Renal pelvis (tissue), 12 donors: ENCODE measurements around the gene B3GNT9. TPM values are rescaled to one million over a fixed set of nuclear protein-coding genes. Genes with fewer than 3 reads are reported as not detected.

Source experiments
- DNase-seq: peaks from one replicate; pipeline ENCODE4 v3.0.0-alpha.2; 2013
- long read RNA-seq, 16 experiments: transcript quantifications; one replicate each; lab custom pipeline, GENCODE V29; 2026
- polyA plus RNA-seq, 3 donors: library from polyadenylated mRNA; unstranded; fragments of 120-200 nt; gene quantifications; one replicate each; pipeline ENCODE4 v1.2.1, GENCODE V29; 2013; ENCODE audit not compliant: insufficient read length in 3 of 3

B3GNT9 gene, protein sequence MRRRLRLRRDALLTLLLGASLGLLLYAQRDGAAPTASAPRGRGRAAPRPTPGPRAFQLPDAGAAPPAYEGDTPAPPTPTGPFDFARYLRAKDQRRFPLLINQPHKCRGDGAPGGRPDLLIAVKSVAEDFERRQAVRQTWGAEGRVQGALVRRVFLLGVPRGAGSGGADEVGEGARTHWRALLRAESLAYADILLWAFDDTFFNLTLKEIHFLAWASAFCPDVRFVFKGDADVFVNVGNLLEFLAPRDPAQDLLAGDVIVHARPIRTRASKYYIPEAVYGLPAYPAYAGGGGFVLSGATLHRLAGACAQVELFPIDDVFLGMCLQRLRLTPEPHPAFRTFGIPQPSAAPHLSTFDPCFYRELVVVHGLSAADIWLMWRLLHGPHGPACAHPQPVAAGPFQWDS
- polyA plus RNA-seq: 10 to 100 TPM in 1 of 3 donors, 1 to 10 TPM in 2; 8.1 to 11.9 (median 8.2) TPM
- long read RNA-seq, donor 1, partial matches to known transcripts: 0 of 4 reads
- long read RNA-seq, donor 1, other reads (novel, unspliced or antisense): 0 of 4 reads
- long read RNA-seq, donor 2, partial matches to known transcripts: 0 of 3 reads
- long read RNA-seq, donor 2, other reads (novel, unspliced or antisense): 0 of 3 reads
- long read RNA-seq, donor 3, transcript B3GNT9-201 (2 exons, 2,917 nt): major isoform, 7 of 7 reads
- long read RNA-seq, donor 3, partial matches to known transcripts: 0 of 7 reads
- long read RNA-seq, donor 3, other reads (novel, unspliced or antisense): 0 of 7 reads
- long read RNA-seq, donor 4, partial matches to known transcripts: 45 of 49 reads
- long read RNA-seq, donor 4, other reads (novel, unspliced or antisense): 0 of 49 reads
- long read RNA-seq, donor 5, partial matches to known transcripts: 0 of 3 reads
- long read RNA-seq, donor 5, other reads (novel, unspliced or antisense): 0 of 3 reads
- long read RNA-seq, donor 6, transcript B3GNT9-201 (2 exons, 2,917 nt): major isoform, 6 of 6 reads
- long read RNA-seq, donor 6, partial matches to known transcripts: 0 of 6 reads
- long read RNA-seq, donor 6, other reads (novel, unspliced or antisense): 0 of 6 reads
- long read RNA-seq, donor 7, transcript B3GNT9-201 (2 exons, 2,917 nt): major isoform, 13 of 13 reads
- long read RNA-seq, donor 7, partial matches to known transcripts: 0 of 13 reads
- long read RNA-seq, donor 7, other reads (novel, unspliced or antisense): 0 of 13 reads
- long read RNA-seq, donor 8, transcript B3GNT9-201 (2 exons, 2,917 nt): major isoform, 5 of 5 reads
- long read RNA-seq, donor 8, partial matches to known transcripts: 0 of 5 reads
- long read RNA-seq, donor 8, other reads (novel, unspliced or antisense): 0 of 5 reads
- long read RNA-seq, donor 9, transcript B3GNT9-201 (2 exons, 2,917 nt): major isoform, 5 of 5 reads
- long read RNA-seq, donor 9, partial matches to known transcripts: 0 of 5 reads
- long read RNA-seq, donor 9, other reads (novel, unspliced or antisense): 0 of 5 reads
- long read RNA-seq, donor 10, partial matches to known transcripts: 0 of 3 reads
- long read RNA-seq, donor 10, other reads (novel, unspliced or antisense): 0 of 3 reads
- long read RNA-seq, donor 11, partial matches to known transcripts: 0 of 4 reads
- long read RNA-seq, donor 11, other reads (novel, unspliced or antisense): 0 of 4 reads
- long read RNA-seq, donor 12, partial matches to known transcripts: 0 of 3 reads
- long read RNA-seq, donor 12, other reads (novel, unspliced or antisense): 0 of 3 reads
- long read RNA-seq, donor 13, partial matches to known transcripts: 0 of 1 reads
- long read RNA-seq, donor 13, other reads (novel, unspliced or antisense): 0 of 1 reads
- long read RNA-seq, donor 14: 0 reads
- long read RNA-seq, donor 15: 0 reads
- long read RNA-seq, donor 16, partial matches to known transcripts: 0 of 1 reads
- long read RNA-seq, donor 16, other reads (novel, unspliced or antisense): 0 of 1 reads

DNA sequence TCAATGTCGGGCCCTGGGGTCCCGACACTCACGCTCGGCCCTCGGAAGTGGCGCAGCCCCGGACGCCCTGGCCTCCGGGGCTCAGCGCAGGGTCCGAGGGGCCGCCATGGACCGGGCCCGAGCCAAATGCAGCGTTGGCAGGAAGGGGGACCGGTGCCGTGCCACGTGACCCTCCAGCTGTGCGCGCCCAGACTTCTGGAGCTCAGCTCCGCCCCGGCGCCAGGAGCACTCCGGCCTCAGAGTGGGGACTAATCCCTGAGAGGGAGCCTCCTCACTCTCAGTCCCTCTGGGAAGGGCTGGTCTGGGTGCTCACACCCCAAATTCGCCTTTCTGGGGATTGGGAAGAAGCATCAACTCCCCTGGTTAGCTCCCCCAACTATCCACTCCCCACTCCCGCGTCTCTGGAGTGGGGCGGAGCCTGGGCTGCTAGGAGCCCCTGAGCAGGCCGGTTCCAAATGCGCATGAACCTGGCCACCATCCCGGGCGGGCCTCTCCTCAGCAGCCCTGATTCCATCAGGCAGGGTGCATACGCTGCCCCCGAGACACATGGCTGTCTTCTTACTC is at the start of gene B3GNT9:
Gene B3GNT9 (minus strand): TSS at position 166 of the 564 bp plus-strand sequence. CDS start 513 bp downstream, outside the sequence.
- DNase-seq: peak; percentile 70

DNA sequence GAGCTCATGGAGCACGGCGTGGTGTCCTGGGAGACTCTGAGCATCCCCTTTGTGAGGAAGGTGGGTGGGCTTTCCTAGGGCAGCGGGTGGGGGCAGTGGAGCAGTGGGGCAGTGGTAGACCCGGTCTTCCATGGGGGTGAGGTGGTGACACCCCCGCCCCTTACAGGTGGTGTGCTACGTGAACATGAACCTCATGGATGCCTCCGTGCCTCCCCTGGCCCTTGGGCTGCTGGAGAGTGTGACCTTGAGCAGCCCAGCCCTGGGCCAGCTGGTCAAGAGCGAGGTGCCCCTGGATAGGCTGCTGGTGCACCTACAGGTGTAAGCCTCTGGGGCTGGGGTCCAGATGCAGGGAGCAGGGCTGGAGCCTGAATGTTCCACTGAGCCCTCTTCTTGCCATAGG is 49.7 kb upstream of the B3GNT9 start:
- no peak for DNase-seq

DNA sequence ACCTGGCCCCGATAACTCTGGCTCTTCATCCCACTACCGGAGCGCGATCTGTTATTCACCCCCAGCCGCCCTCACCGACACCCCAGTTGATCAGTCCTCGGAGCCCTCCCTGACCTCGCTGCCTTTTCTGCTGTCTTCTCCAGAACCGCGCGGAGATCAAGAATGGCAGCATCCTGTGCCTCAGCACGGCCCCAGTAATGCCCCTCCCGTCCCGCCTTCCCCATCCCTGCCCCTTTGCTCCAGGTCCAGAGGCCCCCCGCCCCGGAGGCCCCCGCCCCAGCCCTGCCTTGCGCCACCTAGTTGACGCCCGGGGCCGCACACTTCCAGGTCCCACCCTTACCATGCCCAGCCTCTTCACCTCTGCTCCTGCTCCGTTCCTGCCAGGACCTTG is 49.0 kb upstream of the B3GNT9 start:
- DNase-seq: no peak

DNA sequence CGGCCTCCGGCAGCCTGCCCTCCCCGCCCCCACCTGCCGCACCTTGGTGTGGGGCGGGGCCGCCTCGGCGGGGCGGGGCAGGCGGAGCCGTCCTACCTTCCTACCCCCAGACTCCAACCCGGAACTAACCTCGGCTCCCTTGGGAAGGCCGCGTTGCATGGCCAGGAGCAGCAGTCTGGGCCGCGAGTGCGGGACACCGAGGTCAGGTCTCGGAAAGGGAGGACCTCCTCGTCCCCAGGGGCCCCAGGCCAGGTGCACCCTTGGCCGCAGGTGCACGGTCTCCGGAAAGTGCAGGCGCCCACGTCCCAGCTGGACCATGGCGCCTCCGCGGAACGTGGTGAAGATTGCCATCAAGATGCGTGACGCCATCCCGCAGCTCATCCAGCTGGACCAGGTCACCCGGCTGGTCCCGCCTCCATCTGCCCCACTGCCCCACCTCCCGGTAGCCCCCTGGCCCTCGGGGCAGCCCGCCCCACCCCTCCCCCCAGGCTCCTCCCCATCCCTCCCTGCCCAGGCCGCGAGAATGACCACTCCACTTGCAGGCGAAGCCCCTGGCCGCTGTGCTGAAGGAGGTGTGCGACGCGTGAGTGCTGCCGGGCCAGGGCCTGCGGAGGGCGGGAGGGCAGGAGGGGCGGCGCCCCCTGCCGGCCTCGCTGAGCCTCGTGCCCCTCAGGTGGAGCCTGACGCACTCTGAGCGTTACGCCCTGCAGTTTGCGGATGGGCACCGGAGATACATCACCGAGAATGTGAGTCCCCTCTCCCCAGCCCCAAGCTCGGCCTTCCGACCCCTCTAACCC is 48.4 kb upstream of the B3GNT9 start, which contains the start of gene ELMO3:
Gene ELMO3 (plus strand): TSS at position 121 of the 797 bp plus-strand sequence. CDS start 196 bp downstream, at position 317.
- no peak for DNase-seq

DNA sequence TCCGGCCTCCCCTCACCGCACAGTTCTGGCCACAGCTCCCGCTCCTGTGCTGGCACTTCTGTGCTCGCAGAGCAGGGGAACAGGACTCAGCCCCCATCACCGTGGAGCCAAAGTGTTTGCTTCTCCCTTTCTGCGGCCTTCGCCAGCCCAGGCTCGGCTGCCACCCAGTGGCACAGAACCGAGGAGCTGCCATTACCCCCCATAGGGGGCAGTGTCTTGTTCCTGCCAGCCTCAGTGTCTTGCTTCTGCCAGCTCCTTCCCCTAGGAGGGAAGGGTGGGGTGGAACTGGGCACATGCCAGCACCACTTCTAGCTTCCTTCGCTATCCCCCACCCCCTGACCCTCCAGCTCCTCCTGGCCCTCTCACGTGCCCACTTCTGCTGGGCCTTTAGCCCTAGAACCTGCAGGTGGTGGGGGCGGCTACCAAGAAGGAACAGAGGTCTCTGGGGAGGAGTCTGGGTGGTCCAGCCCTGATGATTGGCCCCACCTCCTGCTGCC is 47.5 kb upstream of the B3GNT9 start:
- no peak for DNase-seq

DNA sequence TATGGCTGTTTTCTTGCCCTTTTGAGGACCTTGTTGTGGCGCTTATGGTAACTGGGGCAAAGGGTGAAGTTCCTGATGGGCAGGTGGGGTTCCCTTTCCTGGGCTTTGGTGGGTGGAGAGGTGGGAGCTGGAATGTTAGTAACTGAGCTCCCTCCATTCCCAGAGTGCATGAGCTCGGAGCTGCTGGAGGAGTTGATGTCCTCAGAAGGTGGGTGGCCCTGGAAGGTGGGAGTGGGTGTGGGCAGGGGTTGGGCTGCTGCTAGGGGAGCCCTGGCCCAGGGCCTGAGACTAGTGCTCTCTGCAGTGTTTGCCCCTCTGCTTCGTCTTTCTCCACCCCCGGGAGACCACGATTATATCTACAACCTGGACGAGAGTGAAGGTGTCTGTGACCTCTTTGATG is 46.9 kb upstream of the B3GNT9 start:
- no peak for DNase-seq

DNA sequence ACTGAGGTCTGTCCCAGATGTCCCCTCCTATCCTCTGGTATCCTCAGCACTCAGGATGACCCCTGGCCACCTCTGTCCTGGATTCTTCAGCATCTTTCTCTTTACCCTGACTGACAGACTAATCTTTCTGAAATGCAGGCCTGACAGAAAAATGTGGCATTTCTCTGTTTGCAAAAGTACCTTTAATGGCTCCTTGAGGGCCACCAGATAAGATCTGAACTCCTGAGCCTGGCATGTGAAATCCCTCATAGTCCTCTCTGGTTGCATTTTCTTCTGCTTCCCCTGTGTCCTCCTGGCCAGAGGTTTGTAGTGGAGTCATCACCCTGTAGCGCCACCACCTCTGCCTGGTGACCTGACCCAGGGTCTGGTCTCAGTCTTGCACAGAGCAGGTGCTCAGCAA is 46.1 kb upstream of the B3GNT9 start:
- no peak for DNase-seq

DNA sequence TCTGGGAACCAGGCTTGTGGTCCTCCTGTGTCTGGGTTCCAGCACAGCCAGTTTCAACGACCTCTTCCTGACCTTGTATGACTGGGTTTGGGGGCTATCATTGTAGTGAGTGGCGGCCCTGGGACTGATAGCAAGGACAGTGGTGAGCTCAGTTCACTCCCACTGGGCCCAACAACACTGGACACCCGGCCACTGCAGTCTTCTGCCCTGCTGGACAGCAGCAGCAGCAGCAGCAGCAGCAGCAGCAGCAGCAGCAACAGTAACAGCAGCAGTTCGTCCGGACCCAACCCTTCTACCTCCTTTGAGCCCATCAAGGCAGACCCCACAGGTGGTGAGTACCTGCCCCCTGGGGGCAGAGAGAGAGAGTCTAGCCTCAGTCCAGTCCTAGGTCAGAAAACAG is 44.9 kb upstream of the B3GNT9 start:
- no peak for DNase-seq

DNA sequence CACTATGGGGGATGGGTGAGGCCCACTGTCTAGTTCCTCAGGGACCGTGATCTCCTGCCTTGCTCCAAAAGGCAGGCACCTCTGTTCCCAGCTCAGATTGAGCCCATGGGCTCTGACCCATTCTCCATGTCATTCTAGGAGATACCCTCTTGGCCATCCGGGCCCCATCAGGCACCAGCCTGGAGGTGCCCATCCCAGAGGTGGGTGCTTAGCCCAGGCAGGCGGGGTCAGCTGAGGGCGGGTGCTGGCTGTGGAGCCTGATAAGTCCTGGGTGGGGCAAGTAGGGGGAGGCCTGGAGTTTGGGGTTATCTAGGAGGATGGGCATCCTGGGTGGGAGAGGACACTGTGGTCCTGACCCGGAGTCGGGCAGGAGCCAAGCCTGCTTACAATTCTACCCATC is 43.5 kb upstream of the B3GNT9 start:
- no peak for DNase-seq

DNA sequence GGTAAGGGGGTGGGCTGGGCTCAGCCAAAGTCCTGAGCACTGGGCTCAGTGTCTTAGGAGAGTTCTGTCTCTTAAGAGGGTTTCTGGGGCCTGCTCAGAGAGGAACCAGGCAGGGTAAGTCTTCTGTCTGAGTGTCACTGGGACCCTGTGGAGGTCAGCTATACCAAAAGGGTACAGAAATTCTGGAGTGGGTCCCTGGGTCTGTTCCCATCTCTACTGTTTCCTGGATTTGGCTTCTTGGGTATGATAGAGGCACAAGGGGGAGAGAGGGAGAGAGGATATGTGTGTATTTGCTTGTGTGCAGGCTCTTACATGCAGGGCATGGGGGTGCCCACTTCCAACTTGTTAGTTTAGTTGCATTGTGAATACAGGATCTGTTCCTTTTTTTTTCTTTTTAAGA is 42.7 kb upstream of the B3GNT9 start:
- no peak for DNase-seq

DNA sequence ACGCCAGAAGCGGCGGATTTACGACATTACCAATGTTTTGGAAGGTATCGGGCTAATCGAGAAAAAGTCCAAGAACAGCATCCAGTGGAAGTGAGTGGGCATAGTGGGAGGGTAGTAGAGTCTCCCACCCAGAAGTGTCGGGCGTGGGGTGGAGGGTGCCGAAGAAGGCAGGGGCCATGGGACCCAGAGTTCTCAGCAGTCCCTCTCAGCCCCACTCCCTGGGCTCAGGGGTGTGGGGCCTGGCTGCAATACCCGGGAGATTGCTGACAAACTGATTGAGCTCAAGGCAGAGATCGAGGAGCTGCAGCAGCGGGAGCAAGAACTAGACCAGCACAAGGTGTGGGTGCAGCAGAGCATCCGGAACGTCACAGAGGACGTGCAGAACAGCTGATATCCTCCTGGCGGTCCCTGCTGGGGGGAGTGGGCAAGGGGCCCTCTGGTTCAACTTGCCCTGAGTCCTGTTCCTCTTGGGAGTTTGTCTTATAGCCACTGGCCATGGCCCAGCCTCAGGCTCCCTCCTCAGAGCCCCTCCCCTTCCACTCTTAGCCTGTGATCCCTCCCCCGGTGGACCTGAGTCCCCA is 42.1 kb upstream of the B3GNT9 start:
- DNase-seq: no peak

DNA sequence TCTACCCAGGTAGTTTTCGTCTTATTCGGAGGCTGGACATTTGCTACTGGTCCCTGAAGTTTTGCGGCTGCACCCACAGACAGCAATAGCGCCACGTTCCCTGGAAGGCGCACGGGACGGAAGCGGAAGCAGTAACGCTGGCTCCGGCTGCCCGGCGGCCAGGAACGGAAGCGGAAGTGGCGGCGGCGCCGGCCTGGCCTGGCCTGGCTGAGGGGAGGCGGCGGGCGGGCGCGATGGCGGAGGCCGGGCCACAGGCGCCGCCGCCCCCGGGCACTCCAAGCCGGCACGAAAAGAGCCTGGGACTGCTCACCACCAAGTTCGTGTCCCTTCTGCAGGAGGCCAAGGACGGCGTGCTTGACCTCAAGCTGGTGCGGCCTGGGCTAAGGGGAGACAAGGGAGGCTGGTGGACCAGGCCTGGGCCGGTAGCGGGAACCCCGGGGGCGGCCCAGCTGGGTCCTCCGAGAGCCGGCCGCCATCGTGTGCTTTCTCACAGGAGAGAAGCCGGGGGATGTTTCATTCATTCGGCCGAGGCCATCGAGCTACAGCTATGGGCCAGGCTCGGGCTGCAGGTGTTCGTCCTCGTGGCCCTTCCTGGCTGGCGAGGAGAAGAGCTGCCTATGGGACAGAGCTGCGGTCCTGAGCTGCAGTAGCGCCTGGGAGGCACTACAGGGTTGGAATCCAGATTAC is 41.3 kb upstream of the B3GNT9 start, which contains the start of gene E2F4:
Gene E2F4 (plus strand): TSS at position 161 of the 687 bp plus-strand sequence. CDS start 73 bp downstream, at position 234.
- peak; percentile 91 for DNase-seq

DNA sequence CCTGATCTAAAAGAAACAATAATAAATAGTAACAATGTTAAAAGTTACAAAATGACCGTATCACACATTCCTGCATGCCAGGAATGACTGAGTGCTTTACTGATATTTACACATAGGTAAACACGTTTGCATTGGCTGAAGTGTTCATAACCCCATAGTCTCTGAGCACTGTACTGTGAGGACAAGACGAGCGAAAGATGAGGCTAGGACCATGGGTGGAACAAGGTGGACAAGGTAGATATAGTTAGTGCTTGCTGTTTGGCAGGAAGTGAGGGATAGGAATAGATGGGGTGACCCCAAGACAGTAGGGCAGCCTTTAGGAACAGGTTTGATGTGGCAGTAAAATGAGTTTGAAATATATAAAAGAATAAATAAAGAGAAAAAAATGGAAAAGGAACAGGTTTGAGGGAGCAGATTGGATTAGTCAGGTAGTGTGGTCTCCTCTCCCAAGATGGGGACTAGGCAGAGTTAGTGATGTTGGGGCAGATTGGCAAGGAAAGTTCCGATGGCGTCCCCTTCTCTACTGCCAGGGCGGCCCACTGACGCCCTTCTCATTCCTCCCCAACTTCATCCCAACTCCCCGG is 40.7 kb upstream of the B3GNT9 start:
- DNase-seq: no peak

DNA sequence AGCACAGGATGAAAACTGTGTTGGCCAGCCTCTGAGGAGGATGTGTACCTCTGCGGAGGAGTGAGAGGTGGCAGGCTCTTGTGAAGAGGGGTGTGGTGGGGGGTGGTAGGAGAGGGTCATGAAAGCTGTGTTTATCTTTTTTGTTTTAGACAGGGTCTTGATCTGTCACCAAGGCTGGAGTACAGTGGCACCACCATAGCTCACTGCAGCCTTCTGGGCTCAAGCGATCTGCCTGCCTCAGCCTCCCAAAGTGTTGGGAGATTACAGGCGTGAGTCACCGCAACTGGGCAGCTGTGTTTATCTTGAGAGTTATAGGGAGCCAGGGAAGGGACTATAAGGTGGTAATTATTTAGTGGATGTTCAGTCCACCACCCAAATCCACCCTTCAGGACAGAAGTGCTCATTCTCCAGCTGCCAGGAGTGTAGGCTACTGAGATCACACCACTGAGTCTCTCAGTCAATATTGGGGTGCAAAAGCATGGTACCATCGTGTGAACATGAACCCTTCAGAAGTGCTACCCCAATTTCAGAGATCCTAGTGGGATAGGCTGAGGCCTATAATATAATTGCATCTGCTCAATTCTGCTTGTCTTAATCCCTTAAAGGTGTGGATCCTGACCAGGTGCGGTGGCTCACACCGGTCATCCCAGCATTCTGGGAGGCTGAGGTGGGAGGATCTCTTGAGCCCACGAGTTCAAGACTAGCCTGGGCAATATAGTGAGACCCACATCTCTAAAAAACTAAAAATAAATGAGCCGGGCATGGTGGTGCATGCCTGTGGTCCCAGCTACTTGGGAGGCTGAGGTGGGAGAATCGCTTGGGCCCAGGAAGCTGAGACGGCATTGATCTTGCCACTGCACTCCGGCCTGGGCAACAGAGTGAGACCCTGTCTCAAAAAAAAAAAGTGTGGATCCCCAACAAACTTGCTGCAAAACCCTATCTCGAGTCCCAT is 39.9 kb upstream of the B3GNT9 start:
- DNase-seq: no peak

DNA sequence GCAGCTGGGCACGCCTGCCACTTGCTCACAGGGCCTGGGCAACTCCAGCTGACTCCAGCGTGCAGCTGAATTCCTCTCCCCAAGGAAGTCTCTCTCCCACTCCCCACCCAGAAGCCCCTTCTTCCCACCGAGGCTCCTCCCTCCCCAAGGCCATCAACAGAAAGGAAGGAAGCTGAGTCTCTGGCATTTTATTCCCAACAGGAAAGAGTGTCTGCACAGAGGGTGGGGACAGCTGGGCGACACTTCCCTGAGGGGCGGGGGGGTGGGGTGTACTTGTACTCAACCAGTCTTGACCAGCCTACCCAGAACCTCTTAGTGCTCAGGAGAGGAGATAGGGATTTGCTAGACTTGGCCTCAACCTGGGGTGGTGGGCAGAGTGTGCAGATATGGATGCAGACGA is 39.2 kb upstream of the B3GNT9 start, which contains the start of gene EXOC3L1:
Gene EXOC3L1 (minus strand): TSS at position 96 of the 400 bp plus-strand sequence. CDS start 460 bp downstream, outside the sequence.
- DNase-seq: no peak

DNA sequence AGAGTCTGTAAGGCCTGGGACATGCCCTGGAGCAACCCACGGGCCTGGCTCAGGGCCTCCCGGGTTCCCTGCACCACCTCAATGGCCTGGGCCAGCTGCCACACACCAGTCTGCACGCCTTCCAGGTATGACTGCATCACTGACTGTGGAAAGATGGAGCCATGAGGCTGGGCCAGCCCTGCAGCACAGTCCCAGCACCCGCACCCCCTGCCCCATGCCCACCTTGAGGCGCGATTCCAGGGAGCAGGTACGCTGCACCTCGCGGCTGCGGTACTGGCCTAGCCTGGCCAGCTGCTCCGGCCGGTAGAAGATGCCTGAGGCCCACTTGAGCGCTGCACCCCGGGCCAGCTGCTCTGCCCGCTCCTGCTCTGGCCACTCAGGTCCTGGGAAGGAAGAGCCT is 38.0 kb upstream of the B3GNT9 start:
- DNase-seq: no peak
